Effector CD8-positive, alpha-beta T cell (primary cell): Measurements from ENCODE around the gene RPL6.
"Not testable (repeated sequence)": the region's sequence is repeated elsewhere in the genome, so short reads cannot be mapped to it uniquely, and the experiment has no call there.

Experiments
- DNase-seq: peaks from one replicate; lab custom pipeline; 2025; lab: John Stamatoyannopoulos, UW

RPL6 gene

GRCh38 chr12:112419297-112420133 lies 10.1 kb upstream of the RPL6 start:
- DNase-seq = no peak

- peak; percentile 83 for DNase-seq
Observed at GRCh38 chr12:112418608-112419296, 9.3 kb upstream of the RPL6 start, which contains the start of gene PTPN11. Gene PTPN11, plus strand, starts transcription at chr12:112418947. Its CDS starts 165 bp downstream, at chr12:112419112.

GRCh38 chr12:112418273-112418607 lies 8.8 kb upstream of the RPL6 start:
- DNase-seq = no peak

- DNase-seq = not testable (repeated sequence)
Observed at GRCh38 chr12:112415457-112415856, 6.1 kb upstream of the RPL6 start.

- DNase-seq = no peak
Observed at GRCh38 chr12:112413855-112414625, 4.6 kb upstream of the RPL6 start.

GRCh38 chr12:112409906-112410244 lies 470 bp upstream of the RPL6 start:
- DNase-seq = no peak

GRCh38 chr12:112408621-112409020 lies 784 bp downstream of the RPL6 start:
- no peak for DNase-seq

GRCh38 chr12:112407683-112408082 lies 1.7 kb downstream of the RPL6 start:
- DNase-seq = not testable (repeated sequence)

- no peak for DNase-seq
Observed at GRCh38 chr12:112406519-112407488, 2.6 kb downstream of the RPL6 start.

GRCh38 chr12:112401903-112402498 lies 7.4 kb downstream of the RPL6 start:
- DNase-seq = no peak

- no peak for DNase-seq
Observed at GRCh38 chr12:112401054-112401453, 8.4 kb downstream of the RPL6 start.

GRCh38 chr12:112393328-112393727 lies 16.1 kb downstream of the RPL6 start:
- no peak for DNase-seq

GRCh38 chr12:112389922-112390654 lies 19.3 kb downstream of the RPL6 start:
- DNase-seq = not testable (repeated sequence)

- no peak for DNase-seq
Observed at GRCh38 chr12:112389228-112389627, 20.2 kb downstream of the RPL6 start.

GRCh38 chr12:112386726-112387125 lies 22.7 kb downstream of the RPL6 start:
- no peak for DNase-seq

- DNase-seq = no peak
Observed at GRCh38 chr12:112382866-112383265, 26.5 kb downstream of the RPL6 start.

GRCh38 chr12:112381883-112382796 lies 27.3 kb downstream of the RPL6 start, which contains the start of gene HECTD4:
Gene HECTD4, minus strand, starts transcription at chr12:112382431. Its CDS starts 303 bp downstream, at chr12:112382128.
- DNase-seq = peak; percentile 86

- DNase-seq = peak; percentile 7
Observed at GRCh38 chr12:112381406-112381882, 28.0 kb downstream of the RPL6 start.
